ENCODE measurements around the gene CCDC120.

The CCDC120 gene

GRCh38 chrX:49063715-49064114 lies 4.9 kb downstream of the CCDC120 start:
- DNase-seq: no peak

GRCh38 chrX:49064303-49064702 lies 5.5 kb downstream of the CCDC120 start:
- no peak for DNase-seq

- no peak for DNase-seq
Measured at GRCh38 chrX:49064735-49065134, 5.9 kb downstream of the CCDC120 start.

- DNase-seq: no peak
Measured at GRCh38 chrX:49066278-49066677, 7.5 kb downstream of the CCDC120 start.

- no peak for DNase-seq
Measured at GRCh38 chrX:49066690-49067089, 7.9 kb downstream of the CCDC120 start.

- no peak for DNase-seq
Measured at GRCh38 chrX:49067285-49068120, 8.7 kb downstream of the CCDC120 start.

- DNase-seq: no peak
Measured at GRCh38 chrX:49069038-49069437, 10.2 kb downstream of the CCDC120 start.

GRCh38 chrX:49070988-49071387 lies 12.2 kb downstream of the CCDC120 start:
- no peak for DNase-seq

- no peak for DNase-seq
Measured at GRCh38 chrX:49071877-49072711, 13.3 kb downstream of the CCDC120 start.

- DNase-seq: no peak
Measured at GRCh38 chrX:49072712-49073095, 13.9 kb downstream of the CCDC120 start.

- DNase-seq: peak; percentile 96
Measured at GRCh38 chrX:49073601-49074575, 15.1 kb downstream of the CCDC120 start, which contains the start of gene PRAF2. Gene PRAF2 (minus strand): TSS chrX:49074002. CDS start chrX:49073987, 15 bp downstream.

GRCh38 chrX:49075347-49075746 lies 16.5 kb downstream of the CCDC120 start:
- peak; percentile 85 for DNase-seq

GRCh38 chrX:49077941-49078340 lies 19.1 kb downstream of the CCDC120 start:
- DNase-seq: no peak

- peak; percentile 87 for DNase-seq
Measured at GRCh38 chrX:49079489-49080428, 21.0 kb downstream of the CCDC120 start, which contains the start of gene WDR45. Gene WDR45 (minus strand): TSS chrX:49079887. CDS start chrX:49078095, 1,792 bp downstream.

- DNase-seq: peak; percentile 16
Measured at GRCh38 chrX:49082271-49082871, 23.6 kb downstream of the CCDC120 start.

GRCh38 chrX:49089553-49089952 lies 30.8 kb downstream of the CCDC120 start:
- DNase-seq: peak; percentile 29

GRCh38 chrX:49096419-49096818 lies 37.6 kb downstream of the CCDC120 start:
- no peak for DNase-seq

GRCh38 chrX:49100704-49101628 lies 42.2 kb downstream of the CCDC120 start:
- DNase-seq: peak; percentile 97

- no peak for DNase-seq
Measured at GRCh38 chrX:49101629-49101984, 42.8 kb downstream of the CCDC120 start.

GRCh38 chrX:49102190-49102589 lies 43.4 kb downstream of the CCDC120 start:
- DNase-seq: no peak

All from OCI-M1 (cell line).